Activated CD4-positive, alpha-beta T cell treated with anti-CD3 and anti-CD28 coated beads, Interleukin-2, amount 50 U/mL, for 16 hours (primary cell): Measurements from ENCODE around the gene CACNA2D4.

Experiments used
- DNase-seq: peaks from one replicate; pipeline ENCODE4 v3.0.0-alpha.2; 2020

Gene CACNA2D4

DNA sequence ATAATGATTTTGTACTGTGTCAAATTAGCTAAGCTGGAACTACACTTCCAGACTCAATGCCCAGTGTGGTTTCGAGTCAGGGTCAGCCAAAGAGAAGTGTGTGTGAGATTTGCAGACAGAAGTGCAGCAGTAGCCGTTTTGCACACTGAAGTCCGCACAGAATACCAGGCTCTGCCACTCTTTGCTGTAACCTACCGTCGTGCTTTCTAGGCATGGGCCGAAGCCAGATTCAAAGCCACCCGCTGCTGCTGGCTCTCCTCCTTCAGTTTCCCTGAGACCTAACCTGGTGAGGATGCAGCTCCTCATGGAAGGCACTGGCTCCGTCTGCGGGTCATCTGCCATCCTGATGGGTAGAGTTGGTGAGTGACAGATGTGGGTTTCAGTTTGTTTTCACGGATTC is 49.3 kb downstream of the CACNA2D4 start:
- DNase-seq, result no peak

DNA sequence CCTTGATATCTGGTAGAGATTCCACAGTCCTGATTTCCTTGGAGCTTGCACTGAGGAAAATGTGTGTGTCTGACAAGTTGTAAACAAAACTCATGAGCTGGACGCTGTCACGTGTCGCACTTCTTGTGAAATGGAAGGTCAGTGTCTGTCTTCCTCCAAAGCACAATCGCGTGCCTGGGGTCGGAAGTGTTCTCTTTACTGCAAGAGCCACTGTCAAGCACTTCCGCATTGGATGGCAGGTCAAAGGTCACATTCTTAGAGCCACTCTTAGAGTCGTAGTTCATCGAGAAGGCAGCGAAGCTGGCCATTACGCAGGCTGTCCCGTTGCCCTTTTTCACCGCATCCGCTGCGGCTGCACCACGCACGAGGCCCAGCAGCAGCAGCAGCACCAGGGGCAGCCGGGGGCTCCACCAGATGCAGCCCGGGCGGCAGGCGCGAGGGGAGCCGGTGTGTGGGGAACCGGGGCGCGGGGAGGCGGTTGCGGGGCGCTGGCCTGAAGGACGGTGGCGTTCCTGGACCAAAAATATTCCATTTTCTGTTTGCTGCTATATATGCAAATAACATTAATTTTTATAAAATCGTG is 53.1 kb downstream of the CACNA2D4 start:
- no peak for DNase-seq

DNA sequence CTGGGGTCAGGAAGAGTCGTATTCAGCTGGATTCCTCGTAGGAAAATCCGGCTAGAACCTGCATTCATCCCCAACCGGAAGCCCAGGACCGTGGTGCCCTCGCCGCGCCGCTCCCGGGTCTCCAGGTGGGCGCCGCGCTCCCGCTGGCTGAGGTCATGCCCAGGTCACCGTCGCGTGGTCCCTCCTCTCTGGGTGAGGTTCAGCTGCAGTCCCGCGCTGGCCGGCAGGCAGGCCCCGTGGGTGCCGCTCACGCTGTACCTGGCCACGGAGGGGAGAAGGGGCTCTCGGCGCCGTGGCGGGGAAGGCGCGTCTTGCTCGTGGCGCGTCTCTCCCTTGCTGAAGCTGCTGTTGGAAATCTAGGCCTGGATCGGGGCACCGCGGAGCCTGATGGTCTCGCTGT is 53.6 kb downstream of the CACNA2D4 start:
- no peak for DNase-seq

DNA sequence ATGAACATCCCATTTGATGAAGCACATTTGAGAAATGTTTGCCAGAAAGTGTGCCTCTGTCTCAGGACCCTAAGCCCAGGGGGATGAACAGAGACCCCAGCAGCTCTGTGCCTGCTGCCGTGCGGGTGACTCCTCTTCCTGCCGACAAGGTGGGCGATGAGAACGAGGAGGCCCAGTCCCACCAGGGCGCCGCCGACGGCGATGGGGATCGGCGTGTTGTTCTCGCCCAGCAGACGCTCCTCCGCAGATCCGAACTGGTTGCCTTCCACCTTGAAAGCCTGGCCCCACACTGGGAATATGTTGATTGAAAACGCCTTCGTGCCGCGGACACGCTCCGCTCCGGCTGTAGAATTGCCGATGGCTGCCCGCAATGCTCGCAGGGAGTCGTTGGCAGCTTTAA is 54.0 kb downstream of the CACNA2D4 start:
- DNase-seq, result no peak

DNA sequence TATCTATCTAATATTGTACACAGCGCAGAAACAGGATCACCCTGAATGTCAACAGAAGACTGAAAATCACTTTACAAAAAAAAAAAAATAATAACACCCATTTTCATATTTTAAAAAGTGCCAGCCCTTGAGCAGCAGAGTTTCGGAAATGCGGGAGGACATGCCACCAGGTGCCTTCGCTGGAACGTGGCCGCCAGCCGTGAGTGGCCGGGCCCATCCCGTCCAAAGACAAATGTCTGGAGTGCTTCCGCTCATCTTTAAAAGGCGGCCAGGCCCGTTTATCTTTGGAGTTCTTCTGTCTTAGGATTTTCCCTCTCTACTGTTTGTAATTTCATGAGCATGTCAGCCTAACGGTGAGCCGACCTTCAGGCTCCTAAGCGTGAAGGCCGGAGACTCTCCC is 54.6 kb downstream of the CACNA2D4 start:
- no peak for DNase-seq

DNA sequence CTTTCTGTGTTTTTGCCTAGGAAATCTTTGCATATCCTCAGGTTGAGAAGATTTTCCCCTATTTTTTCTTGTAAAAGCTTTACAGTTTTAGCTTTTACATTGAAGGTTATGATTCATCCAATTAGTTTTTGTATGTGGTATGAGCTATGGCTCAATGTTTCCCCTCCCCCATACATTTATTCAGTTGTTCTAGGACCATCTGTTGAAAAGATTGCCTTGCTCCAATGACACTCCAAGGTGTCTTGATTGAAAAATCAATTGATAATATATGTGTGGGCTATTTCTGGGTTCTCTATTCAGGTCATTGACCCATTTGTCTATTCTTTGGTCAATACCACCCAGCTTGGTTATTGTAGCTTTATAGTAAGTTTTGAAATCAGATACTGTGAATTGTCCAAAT is 55.5 kb downstream of the CACNA2D4 start:
- no peak for DNase-seq

DNA sequence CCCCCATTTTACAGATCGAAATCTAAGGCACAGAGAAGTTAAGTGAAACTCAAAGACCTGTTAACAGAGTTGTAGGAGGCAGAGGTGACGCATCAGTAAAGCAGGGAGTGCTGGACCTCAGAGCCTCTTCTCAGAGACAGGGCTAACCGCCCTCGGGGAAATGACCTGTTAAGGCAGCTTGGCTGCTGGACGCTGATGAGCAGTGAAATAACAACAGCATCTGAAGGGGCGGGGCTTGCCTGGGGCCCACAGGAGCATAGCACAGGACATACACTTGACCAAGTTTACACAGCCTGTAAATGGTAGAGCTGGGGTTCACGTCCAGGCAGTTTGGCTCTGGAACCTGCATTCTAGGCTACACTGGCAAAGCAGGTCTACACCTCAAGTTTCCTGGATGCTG is 58.8 kb downstream of the CACNA2D4 start:
- DNase-seq, result no peak

DNA sequence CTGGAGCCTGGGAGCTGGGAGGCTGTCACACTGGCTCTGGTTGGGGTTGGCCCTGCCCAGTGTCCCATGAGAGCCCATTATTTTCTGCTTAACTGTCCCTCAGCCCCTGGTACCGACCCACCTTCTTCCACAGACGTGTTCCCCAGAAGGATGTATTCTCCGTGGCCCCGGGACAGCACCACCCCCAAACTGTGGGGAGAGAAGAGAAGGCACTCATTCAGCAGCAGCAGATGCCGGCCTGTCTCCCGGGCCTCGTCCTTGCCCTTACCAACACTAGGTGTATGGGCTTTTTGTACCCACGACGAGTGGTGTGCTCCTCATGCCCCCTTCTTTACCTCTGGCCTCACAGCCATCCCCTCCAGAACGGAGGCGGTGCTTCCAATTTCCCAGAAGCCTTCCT is 60.0 kb downstream of the CACNA2D4 start:
- no peak for DNase-seq

DNA sequence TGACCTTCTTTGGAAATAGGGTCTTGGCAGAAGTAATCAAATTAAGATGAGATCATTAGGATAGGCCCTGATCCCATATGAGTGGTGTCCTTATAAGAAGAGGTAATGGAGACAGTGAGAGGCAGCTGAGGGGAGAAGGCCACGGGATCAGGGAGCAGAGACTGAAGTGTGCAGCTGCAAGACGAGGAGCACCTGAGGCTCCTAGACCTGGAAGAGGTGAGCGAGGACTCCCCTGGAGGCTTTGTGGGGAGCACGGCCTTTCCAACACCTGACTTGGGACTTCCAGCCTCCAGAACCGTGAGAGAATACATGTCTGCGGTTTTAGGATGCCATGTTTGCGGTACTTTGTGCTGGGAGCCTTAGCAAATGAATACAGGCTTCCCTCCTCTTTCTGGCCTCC is 60.6 kb downstream of the CACNA2D4 start:
- DNase-seq, result no peak

DNA sequence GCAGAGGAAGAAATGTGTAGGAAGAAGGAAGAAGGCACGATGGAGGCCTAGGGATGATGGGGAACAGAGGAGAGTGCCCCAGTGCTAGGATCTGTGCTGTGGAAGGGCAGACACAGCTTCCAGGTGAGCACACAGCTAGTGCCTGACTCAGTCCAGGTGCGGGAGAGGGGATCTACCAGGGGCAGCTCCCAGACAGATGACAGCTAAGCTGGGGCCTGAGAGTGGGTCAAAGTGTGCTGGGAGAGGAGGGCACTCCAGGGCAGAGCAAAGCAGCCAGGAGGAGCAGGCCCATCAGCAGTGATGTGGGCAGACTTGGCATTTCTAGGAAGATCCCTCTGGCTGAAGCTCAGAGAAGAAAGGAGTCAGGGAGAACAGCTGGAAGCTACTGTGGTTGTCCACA is 61.4 kb downstream of the CACNA2D4 start:
- DNase-seq, result no peak

DNA sequence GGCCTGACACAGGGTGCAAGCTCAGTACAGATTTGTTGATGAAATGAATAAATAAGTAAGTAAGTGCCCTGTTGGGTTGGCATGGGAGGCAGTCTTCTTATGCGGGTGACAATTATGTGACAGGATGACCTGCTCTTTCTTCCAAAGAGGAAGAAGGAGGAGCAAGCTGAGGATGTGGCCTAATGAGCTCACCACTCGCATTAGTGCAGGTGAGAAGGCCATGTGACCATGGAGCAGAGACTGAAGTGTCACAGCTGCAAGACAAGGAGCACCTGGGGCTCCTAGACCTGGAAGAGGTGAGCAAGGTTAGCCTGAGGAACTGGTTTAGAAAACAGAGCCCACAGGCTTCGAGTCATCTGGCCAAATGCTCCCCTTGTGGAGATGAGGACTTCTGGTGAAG is 63.2 kb downstream of the CACNA2D4 start:
- no peak for DNase-seq

DNA sequence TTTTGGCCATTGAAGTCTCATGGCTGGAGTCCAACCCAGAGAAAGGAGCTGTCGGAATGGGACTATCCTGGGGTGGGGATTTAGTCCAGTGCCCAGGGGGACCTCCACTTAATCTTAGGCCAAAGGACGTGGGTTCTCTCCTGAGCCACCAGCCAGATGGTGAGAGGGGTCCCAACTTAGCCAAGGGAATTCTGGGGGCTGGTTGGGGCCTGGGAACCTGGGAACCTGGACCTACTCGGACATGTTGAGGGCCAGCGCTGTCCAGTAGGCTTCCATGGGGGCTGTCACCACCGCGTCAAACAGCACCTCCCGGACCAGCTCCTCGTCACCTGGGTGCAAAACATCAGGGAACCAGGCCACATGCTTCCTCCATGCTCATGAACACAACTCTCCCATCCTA is 64.7 kb downstream of the CACNA2D4 start:
- DNase-seq, result no peak

DNA sequence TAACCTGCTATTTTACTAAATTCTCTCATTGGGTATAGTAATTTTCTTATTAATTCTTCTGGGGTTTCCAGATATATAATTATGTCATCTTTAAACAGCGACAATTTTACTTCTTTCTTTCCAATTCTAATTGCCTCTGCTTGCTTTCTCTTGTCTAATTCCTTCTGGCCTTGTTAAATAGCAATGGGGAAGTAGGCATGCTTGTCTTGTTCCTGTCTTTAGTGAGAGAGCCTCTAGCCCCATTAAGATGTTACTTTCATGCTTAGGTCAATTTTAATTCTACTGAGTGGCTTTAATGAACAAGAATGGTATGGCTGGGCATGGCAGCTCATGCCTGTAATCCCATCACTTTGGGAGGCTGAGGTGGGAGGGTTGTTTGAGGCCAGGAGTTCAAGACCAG is 66.4 kb downstream of the CACNA2D4 start:
- no peak for DNase-seq

DNA sequence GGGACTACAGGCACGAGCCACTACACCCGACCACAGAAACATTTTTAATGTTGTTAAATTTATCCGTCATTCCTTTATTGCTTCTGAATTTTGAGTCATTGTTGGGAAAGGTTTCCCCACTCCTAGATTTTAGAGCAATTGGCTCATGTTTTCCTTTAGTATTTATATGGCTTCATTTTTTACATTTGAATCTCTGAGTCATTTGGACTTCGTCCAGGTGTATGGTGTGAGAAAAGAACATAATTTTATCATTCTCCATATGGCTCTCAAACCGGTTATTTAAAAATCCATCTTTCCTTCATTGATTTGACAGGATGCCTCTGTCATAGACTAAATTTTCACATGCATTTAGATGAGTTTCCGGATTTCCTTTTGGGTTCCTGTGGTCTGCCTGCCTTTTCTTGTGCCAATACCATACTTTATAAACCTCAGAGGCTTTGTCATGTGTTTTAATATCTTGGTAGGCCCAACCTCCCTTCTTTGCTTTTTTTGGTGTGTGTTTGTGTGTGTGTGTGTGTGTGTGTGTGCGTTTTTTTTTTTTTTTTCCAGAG is 67.2 kb downstream of the CACNA2D4 start:
- no peak for DNase-seq

DNA sequence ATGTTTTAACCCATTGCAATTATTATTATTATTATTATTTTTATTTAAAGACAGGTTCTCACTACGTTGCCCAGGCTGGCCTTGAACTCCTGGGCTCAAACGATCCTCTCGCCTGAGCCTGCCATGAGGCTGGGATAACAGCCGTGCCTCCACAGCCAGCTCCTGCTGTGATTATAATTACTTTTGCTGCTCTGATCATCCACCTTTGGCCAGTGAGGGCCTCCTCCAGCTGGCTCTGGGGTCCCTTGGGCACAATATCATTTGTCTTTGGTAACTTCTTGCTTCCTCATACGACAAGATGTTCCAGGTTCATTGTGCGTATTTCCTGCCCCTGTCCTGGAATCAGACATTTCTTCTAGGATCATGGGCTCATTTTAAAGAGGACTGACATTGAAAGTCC is 69.7 kb downstream of the CACNA2D4 start:
- DNase-seq, result no peak

DNA sequence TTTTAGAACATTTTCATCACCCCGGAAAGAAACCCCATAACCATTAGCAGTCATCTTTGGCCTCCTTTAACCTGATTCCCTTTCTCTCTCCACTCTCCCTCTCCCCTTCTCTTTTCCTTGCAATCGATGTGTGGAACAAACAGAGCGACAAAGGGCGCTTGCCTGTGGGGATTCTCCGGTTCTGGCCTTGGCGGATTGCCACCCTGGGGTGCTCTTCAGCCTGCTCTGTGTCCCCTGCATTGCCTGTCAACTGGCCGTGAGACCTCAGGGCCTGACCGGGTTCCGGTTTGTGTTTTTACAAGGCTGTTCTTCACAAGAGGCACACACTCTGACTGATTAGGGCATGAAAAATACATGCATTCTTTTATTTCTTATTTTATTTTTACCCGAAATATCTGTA is 70.3 kb downstream of the CACNA2D4 start:
- no peak for DNase-seq

DNA sequence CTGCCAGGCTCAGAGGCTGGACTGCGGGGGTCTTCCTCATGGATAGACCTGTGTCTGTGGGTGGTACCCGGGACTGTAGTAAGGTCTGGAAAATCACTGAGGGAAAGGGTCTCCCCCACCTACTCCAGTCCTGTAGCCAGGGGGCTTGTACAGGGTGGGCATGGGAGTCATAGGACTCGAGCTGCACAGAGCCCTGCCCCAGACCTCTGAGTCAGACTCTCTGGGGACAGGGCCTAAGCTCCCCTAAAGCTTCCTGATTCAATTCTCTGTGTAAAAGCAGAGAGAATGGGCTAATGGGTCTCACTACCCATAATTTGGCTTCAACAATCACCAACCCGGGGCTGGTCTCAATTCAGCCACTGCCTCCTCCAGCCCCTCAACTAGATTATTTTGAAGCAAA is 71.0 kb downstream of the CACNA2D4 start:
- no peak for DNase-seq

DNA sequence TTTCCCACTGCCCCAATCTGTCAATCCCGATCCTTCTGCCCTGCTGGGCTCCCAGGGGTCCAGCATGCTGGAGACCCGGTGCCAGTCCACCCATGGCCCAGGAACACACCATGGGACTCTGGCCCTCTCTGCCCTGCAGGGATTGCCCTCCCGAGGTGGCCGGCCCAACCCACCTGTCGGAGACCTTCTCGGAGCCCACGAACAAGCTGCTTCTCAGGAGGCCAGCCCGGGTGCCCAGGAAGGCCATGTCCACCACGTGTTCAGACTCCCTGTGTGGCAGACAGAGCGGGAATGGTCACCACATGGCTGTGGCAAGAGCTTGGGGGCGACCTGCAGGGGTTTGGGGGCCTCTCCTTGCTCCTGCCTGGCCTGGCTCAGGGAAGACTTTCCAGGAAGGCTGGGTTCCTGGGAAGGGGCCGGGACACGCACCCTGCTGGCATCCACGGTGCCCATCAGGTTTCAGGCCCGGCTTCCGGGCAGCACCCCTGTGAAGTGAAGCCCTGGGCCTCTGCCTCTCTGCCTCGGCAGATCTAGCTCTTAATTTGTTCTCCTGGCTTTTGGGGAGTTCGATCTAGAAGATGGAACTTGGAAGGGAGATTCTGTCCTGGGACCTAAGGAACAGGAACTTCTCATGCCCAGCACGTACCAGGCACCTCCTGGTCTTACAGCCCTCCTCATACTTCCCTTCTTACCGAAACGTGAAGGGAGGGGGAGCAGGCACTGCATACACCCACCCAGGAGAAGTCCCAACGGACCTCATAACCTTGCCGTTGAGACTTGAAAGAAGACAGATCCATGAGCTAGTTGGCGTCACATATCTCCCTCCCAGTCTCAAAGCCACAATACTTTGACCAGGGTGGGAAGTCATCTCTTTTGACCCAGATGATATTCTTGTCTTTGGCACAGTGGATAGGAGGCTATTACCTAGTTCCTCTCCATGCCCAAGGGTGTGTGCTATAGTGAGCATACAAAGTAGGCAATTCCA is 71.7 kb downstream of the CACNA2D4 start:
- no peak for DNase-seq

DNA sequence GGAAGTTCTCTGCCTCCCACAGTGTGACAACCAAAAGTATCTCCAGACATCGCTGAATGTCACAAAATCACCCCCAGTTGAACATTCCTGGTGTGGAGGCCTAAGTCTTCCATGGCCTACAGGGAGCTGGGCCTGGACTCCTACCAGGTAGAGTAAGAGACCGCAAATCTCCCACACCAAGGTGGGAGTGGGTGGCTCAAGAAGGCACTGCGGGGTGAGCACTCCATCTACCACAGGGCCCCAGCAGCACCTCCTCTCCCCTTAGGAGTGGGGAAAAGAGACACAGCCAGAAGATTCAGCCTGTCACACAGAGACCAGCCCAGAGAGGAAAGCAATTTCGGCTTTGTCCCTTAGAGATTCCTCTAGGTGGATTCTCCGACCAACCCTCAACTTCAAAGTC is 72.6 kb downstream of the CACNA2D4 start:
- no peak for DNase-seq

DNA sequence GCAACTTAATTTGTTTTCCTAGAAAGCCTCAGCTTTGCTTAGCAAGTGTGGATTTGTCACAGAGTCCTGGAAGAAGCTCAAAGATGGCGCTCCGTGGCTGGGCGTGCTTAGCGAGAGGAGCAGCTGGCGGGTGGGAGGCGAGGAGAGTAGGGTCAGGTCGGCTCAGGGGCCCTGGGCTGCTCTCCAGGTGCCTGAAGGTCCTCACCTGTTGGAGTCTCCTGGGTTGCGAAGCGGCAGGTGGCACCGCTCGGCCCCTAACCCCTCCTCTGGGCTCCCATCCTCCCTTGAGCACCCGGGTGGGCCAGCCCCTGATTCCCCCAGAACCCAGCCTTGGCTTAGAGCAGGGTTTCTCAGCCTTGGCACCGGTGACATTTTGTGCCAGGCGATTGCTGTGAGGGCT is 73.0 kb downstream of the CACNA2D4 start:
- no peak for DNase-seq

DNA sequence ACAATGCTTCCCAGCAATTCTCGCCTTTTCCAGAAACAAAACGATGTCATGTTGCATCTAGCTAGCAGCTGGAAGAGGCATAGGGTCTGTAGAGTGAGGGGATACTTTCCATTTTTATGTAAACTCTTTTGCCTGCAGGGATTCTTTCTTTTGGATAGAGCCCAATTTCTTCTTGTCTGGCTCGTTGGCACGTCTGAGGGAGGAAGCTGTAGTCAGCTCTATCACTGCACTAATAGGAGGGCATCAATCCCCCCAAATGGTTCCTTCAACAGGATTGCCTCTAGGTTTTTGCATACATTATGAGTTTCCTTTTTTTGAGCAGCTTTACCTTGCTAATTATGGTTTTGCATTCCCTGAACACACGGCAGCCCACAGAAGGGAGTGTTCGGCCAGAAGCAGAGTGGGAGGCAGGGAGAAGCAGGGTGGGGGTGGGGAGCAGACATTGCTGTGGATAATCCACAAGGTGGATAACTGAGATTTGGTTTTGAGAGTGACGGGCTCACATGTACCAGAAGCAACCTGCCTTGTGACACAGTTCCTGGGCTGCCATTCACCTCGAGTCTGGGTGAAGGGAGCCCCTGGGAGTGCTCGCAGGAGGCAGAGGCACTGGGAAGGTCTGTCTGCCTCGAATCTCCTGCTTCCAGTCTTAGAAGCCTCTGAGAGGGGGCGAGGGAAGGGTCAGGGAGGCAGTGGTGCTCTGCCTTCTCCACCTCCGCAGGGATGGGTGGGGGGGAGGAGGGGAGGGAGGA is 73.6 kb downstream of the CACNA2D4 start:
- DNase-seq, result no peak

DNA sequence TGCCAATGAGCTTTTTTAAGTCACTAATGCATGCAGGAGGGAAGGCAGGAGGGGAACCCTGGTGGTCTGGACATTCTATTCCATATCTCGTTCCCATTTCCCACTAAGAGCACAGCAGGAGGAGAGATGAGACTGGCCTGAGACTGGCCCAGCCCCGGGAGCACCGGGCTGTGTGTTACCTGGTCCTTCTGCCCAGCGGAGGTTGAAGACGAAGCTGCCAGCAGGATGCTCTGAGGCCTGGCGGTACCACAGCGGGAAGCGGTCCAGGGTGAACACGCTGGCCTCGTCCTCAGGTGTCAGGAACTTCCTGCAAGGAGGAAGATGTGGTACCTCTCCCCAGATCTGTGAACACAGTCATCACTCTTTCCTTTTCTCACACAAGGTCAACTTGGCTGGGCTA is 74.2 kb downstream of the CACNA2D4 start:
- DNase-seq, result no peak

DNA sequence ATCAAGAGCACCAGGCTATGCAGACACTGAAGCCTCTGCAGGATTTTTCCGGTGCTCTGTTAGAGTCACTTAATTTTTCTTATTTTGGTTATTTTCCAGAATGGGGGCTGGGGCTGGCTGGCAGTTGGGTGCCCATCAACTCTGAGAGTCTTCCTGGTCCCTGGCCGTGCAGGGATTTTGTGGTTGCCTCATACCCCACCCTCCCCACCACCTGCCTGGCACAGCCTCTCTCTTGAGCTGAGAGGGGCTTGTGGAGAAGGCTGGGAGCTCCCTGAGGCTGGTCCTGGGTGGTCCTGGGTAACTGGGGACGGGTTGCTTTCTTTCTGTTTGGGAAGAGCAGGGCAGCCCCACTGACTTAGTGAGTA is 74.8 kb downstream of the CACNA2D4 start:
- DNase-seq, result no peak
